ENCODE results near the gene UGT1A9. TPM values are rescaled to one million over a fixed set of nuclear protein-coding genes. Genes with fewer than 3 reads are reported as not detected.

UGT1A9 gene
- total RNA-seq, 1 experiment from 2014 or later = not detected

Other genes starting within 250 kb of the UGT1A9 start
- 7.9 and 9.5 TPM in 2 replicates for gene USP40, start 105.1 kb upstream of the UGT1A9 start, total RNA-seq (2014; rRNA removed; shearing (Covaris generic); ENCODE audit: low replicate concordance)
- 0.18 TPM in 1 of 2 replicates, not detected in the other for gene UGT1A8, start 54.3 kb upstream of the UGT1A9 start, total RNA-seq (2014; rRNA removed; shearing (Covaris generic); ENCODE audit: low replicate concordance)
- gene UGT1A10, start 35.5 kb upstream of the UGT1A9 start, total RNA-seq (2014; rRNA removed; shearing (Covaris generic); ENCODE audit: low replicate concordance) = 0.11 and 0.14 TPM in 2 replicates
- 0.18 TPM in 1 of 2 replicates, not detected in the other for gene UGT1A7, start 10.0 kb downstream of the UGT1A9 start, total RNA-seq (2014; rRNA removed; shearing (Covaris generic); ENCODE audit: low replicate concordance)
- gene UGT1A6, start 21.0 kb downstream of the UGT1A9 start, total RNA-seq (2014; rRNA removed; shearing (Covaris generic); ENCODE audit: low replicate concordance) = not detected in 2 replicates
- gene UGT1A5, start 41.0 kb downstream of the UGT1A9 start, total RNA-seq (2014; rRNA removed; shearing (Covaris generic); ENCODE audit: low replicate concordance) = not detected in 2 replicates
- not detected in 2 replicates for gene UGT1A4, start 46.8 kb downstream of the UGT1A9 start, total RNA-seq (2014; rRNA removed; shearing (Covaris generic); ENCODE audit: low replicate concordance)
- gene UGT1A3, start 57.1 kb downstream of the UGT1A9 start, total RNA-seq (2014; rRNA removed; shearing (Covaris generic); ENCODE audit: low replicate concordance) = not detected in 2 replicates
- not detected in 2 replicates for gene UGT1A1, start 88.4 kb downstream of the UGT1A9 start, total RNA-seq (2014; rRNA removed; shearing (Covaris generic); ENCODE audit: low replicate concordance)
- gene MROH2A, start 106.4 kb downstream of the UGT1A9 start, total RNA-seq (2014; rRNA removed; shearing (Covaris generic); ENCODE audit: low replicate concordance) = 1.9 and 2.6 TPM in 2 replicates
- gene HJURP, start 182.6 kb downstream of the UGT1A9 start, total RNA-seq (2014; rRNA removed; shearing (Covaris generic); ENCODE audit: low replicate concordance) = 16.5 and 29.0 TPM in 2 replicates
- not detected in 2 replicates for gene TRPM8, start 245.5 kb downstream of the UGT1A9 start, total RNA-seq (2014; rRNA removed; shearing (Covaris generic); ENCODE audit: low replicate concordance)